ES-I3 (cell line): ENCODE data around the gene EXOC3L1.

ENCODE experiments used
- H3K36me3 ChIP-seq: 2 replicates; pipeline ENCODE4 v1.6.1; 2013; ENCODE audit warnings: mild to moderate bottlenecking, low read length, control low read depth, moderate library complexity; ENCODE audit not compliant: insufficient read depth
- H3K4me1 ChIP-seq: 2 replicates; pipeline ENCODE4 v1.6.1; 2013; ENCODE audit warnings: mild to moderate bottlenecking, control low read depth, low read length; ENCODE audit not compliant: insufficient read depth
- H3K9ac ChIP-seq: 2 replicates; pipeline ENCODE4 v1.6.1; 2013; ENCODE audit warnings: low read depth, mild to moderate bottlenecking, low read length, moderate library complexity
- H3K9me3 ChIP-seq: 2 replicates; pipeline ENCODE4 v1.6.1; 2013; ENCODE audit warnings: mild to moderate bottlenecking, low read length, moderate library complexity; ENCODE audit not compliant: control insufficient read depth, insufficient read depth

Gene EXOC3L1, protein sequence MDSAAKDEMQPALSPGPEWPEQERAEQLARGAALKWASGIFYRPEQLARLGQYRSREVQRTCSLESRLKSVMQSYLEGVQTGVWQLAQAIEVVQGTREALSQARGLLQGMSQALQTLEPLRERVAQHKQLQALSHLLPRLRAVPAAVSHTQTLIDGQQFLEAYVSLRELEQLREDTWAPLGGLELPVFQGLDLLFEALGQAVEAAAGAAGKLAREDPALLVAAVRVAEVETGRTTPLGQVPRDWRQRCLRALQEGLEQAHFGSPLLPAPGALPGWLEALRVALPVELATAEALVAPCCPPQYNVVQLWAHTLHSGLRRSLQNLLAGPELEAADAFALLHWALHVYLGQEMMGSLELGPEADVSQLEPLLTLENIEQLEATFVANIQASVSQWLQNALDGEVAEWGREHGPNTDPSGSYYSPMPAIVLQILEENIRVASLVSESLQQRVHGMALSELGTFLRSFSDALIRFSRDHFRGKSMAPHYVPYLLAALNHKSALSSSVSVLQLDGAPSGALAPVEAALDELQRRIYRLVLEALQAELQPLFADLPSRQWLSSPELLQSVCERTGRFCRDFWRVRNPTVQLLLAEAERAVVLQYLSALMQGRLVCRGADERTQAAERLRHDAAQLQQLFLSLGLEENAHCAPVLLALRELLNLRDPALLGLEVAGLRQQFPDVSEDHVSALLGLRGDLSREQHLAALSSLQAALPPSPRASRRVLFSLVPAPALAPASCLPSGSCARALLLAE

DNA sequence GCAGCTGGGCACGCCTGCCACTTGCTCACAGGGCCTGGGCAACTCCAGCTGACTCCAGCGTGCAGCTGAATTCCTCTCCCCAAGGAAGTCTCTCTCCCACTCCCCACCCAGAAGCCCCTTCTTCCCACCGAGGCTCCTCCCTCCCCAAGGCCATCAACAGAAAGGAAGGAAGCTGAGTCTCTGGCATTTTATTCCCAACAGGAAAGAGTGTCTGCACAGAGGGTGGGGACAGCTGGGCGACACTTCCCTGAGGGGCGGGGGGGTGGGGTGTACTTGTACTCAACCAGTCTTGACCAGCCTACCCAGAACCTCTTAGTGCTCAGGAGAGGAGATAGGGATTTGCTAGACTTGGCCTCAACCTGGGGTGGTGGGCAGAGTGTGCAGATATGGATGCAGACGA is at the start of gene EXOC3L1:
Gene EXOC3L1, minus strand, starts transcription at position 96 of the 400 bp plus-strand sequence. CDS start 460 bp downstream, outside the sequence.
- H3K9me3 ChIP-seq: no peaks in the 10 kb centered on the region
- peaks cover 15% of the 10 kb centered on the region for H3K36me3 ChIP-seq
- H3K9ac ChIP-seq: no peak within 1 kb of the TSS
- H3K4me1 ChIP-seq: peaks cover 11% of the 10 kb centered on the region

DNA sequence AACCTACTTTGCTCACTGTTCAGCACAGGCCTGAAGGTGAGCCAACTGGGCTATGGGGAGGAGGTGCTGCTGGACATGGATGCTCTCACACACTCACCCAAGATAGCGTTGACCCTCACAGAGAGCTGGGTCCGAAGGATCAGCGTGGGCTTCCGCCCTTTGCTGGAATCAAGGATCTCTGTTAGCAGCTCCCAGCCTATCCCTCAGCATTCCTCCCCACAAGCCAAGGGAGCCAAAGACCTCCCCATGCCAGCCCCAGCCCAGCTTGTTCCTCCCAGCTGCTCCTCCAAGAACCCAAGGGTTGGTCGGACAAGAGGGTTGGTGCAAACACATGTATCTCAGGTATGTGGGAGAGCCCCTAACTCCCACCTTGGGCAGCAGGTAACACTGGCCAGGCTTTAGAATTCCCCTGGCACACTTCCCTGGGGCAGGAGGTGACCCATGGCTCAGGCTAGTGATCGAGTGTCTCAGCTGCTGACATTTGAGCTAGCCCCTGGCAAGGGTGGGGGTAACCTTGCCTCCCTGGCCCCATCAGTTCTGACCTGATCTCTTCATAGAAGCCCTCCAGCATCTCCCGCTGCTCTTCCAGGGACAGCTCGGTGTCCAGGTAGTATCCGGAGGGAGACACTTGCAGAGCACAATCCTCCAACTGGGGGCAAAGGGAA is 49.0 kb upstream of the EXOC3L1 start:
- H3K4me1 ChIP-seq: peaks cover 13% of the 10 kb centered on the region
- H3K9ac ChIP-seq: no peak overlapping the region
- H3K9me3 ChIP-seq: no peaks in the 10 kb centered on the region
- peaks cover 3% of the 10 kb centered on the region; the same call in 1 of the 2 replicates for H3K36me3 ChIP-seq

DNA sequence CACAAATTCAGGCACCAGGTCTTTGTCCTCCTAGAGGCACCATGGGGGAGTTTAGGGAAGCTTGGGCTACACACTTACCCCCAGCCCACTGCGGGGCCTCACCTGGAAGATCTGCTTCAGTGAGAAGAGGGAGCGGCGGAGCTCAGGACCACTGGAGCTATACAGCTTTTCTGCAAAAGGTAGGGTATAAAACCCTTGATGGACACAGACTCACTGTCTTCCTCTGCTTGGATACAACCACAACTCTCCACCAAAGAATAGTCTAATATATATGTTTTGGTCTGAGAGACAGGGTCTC is 48.3 kb upstream of the EXOC3L1 start:
- no peak overlapping the region for H3K9ac ChIP-seq
- H3K36me3 ChIP-seq: peaks cover 3% of the 10 kb centered on the region; the same call in 1 of the 2 replicates

DNA sequence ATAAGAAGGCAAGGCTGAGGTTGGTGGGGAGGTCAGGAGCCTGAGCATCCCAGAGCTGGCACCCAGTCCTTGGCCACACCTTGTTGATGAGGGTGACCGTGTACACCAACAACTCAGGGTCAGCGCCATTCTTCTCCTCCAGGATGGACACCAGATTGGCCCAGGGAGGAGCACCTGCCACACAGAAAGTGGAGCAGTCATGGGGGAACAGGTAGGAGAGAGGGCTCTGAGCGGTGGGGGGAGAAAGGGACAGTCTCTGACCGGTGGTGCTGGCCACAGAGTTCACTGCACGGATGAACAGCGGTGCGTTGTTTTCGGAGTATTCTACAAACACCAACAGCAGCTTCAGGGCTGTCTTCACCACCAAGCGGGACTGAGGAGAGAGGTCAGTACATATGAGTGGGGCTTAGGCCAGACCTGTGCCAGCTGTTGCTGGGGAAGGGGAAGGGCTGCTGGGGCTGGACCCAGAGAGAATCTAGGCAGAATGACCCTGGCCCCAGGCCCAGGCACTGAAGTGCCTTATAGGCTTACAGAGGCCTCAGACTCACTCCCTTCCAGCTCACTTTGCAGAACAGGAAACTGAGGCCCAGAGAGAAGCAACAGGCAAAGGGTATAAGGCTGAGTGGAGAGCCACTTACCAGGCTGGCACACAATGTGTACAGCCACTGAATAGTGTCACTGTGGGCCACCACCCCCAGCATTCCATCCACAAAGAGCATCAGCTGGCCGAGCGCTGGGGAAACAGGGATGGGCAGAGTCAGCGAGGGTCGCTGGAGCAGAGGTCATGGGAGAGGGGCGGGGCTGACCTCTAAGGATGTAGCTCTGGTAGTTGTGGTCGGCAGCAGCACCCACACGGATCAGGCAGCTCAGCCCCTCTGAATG is 47.7 kb upstream of the EXOC3L1 start:
- peaks cover 8% of the 10 kb centered on the region for H3K4me1 ChIP-seq
- H3K36me3 ChIP-seq: peaks cover 3% of the 10 kb centered on the region; the same call in 1 of the 2 replicates
- H3K9me3 ChIP-seq: no peaks in the 10 kb centered on the region

More for the DNA sequence above, 48.3 kb upstream of the EXOC3L1 start:
- Histone ChIP-seq H3K9me3 (no peaks in the 10 kb centered on the region), H3K4me1 (peaks cover 8% of the 10 kb centered on the region)

DNA sequence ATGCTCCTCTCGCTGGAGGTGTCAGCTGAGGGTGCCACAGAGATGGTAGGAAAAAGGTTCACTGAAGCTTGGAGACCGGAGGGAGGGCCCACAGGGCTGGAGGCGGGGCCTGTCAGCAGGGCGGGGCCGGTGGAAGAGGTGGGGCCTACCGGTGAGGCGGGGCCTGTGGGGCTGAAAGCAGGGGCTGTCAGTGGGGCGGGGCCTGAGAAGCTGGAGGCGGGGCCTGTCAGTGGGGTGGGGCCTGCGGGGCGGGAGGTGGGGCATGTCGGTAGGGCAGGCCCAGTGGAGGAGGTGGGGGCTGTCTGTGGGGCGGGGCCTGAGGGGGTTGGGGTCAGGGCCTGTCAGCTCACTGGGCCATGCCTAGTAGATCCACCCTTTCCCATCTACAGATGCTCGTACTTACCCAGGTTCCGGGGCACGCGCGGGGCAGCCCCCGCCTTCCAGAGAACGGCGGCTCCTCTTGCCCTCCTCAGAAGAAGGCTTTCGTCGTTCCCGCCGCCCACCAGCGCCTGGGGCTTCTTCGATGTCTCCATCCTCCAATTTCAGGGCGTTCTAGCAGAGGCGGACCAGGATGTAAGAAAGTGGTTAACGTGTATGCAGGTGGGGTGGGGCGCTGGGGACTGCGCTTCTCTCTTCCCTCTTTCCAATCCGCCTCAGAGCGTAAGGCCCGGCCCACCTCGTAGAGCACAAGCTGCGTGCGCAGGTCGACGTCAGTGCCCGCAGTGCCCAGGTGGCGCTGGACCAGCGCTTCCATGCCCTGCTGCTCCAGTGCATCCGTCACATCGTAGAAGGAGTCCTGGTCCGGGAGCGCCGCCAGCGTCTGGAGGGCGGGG is 46.8 kb upstream of the EXOC3L1 start:
- H3K36me3 ChIP-seq: peaks cover 3% of the 10 kb centered on the region; the same call in 1 of the 2 replicates
- H3K9ac ChIP-seq: peak overlapping the region; percentile 55
- H3K4me1 ChIP-seq: peaks cover 7% of the 10 kb centered on the region
- H3K9me3 ChIP-seq: no peaks in the 10 kb centered on the region

More for the DNA sequence above, 47.7 kb upstream of the EXOC3L1 start:
- peak overlapping the region; percentile 55; the same call in 1 of the 2 replicates for H3K9ac ChIP-seq

DNA sequence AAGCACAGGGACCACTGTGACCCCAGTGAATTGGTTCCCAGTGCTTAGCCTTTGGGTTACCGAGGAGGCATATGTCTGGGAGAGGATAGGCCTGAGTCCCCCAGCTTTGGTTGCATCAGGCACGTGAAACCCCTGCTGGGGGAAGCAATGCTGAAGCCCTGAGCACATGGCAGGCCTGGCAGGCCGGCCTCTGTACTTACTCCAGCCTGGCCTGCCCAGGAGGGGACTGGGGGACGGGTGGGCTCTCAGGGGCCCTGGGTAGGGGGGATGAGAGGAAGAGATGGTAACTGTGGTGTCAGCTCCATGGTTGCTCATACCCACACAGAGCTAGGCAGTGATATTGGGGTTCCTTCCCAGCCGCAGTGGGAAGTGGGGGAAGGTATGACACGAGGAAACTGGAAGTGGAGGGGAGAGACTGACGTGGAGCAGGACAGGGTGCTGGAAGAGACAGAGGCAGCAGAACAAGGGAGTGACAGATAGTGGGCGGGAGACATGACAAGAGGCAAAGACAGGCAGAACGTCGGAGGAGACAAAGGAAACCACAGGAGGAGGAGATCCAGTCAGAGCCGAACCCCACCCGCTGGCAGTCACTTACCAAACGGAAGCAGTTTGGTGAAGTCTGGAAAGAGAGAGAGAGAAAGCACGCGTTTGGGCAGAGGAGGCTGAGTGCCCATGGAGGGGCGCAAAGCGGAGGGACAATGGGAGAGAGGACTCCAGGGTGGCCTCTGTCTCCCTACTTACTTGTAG is 46.1 kb upstream of the EXOC3L1 start:
- Histone ChIP-seq H3K36me3 (peaks cover 3% of the 10 kb centered on the region; the same call in 1 of the 2 replicates), H3K9me3 (no peaks in the 10 kb centered on the region), H3K9ac (peak overlapping the region; percentile 45), H3K4me1 (no peaks in the 10 kb centered on the region; the same call in 1 of the 2 replicates)

DNA sequence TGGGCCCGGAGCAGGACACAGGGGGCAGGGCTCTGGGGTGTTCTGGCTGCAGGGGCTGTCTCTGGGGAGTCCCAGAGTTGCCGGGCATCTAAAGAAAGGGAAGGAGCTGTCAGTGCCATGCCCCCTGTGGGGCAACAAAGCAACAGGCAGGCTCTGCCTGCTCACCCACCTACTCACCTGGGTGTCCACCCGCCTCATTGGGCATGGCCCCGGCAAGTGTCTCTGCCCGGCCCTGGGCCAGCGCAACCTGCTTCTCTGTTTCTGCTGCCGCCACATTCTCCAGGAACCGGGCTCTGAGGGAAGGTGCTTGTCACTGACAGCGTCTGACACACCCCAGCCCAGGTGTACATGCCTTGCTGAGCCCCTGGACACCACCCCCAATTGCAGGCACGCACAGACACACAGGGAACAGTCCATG is 44.3 kb upstream of the EXOC3L1 start:
- Histone ChIP-seq H3K9ac (no peak overlapping the region), H3K36me3 (no peaks in the 10 kb centered on the region; the same call in 1 of the 2 replicates), H3K4me1 (no peaks in the 10 kb centered on the region; the same call in 1 of the 2 replicates), H3K9me3 (no peaks in the 10 kb centered on the region)

DNA sequence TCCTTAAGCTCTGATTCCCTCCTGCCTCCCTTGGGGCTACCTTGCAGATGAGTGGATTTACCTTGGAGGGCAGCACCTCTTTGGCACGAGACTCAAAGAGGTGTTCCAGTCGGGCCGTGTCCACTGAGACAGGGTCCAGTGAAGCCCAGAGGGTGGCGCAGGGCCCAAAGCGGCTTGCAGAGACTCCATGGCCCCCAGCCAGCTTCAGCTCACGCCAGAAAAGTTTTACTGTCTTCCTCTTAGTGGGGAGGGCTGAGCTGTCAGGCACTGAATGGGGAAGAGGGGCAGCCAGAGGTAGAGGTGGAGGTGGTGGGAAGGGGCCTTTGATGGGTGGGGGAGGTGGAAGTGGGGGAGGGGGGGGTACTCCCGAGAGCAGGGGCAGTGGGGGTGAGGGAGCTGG is 43.7 kb upstream of the EXOC3L1 start:
- Histone ChIP-seq H3K36me3 (no peaks in the 10 kb centered on the region; the same call in 1 of the 2 replicates), H3K9ac (no peak overlapping the region), H3K9me3 (no peaks in the 10 kb centered on the region), H3K4me1 (no peaks in the 10 kb centered on the region; the same call in 1 of the 2 replicates)

DNA sequence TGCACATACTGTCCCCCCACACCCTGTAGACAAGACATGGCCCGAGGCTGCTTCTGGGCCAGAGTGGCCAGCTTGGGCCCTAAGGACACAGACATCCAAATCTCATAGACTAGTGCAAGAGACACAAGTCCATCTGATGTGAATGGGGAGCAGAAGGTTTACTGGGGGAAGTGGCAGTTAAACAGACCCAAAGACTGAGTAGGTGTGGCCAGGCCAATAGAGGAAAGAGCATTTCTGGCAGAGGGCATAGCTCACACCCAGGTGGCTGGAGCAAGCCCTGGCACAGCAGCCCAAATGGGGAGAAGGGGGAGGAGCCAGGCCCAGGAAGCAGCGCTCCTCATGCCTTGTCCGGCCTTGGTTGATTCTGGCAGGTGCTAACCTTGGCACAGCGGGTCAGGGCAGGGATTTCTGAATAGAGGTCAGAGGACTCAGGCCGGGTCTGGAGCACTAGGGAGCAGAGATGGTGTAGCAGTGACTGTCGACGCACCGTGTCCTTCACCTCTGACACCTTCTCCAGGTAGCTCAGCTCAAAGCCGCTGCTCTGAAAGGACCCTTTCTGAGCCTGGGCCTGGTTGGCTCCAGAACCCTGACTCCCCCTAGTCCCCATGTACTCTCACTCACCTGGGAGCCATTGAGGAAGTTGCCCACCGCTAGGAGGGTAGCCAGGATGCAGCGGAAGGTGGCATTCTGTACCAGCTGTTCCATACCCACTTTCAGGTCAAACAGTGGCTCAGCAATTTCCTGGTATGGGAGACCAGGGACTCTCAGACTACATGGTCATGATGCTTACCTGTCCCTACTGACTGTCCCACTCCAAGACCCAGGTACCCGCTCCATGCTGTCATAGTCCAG is 41.1 kb upstream of the EXOC3L1 start:
- Histone ChIP-seq H3K4me1 (no peaks in the 10 kb centered on the region), H3K36me3 (peaks cover 5% of the 10 kb centered on the region; the same call in 1 of the 2 replicates), H3K9ac (no peak overlapping the region), H3K9me3 (no peaks in the 10 kb centered on the region)

DNA sequence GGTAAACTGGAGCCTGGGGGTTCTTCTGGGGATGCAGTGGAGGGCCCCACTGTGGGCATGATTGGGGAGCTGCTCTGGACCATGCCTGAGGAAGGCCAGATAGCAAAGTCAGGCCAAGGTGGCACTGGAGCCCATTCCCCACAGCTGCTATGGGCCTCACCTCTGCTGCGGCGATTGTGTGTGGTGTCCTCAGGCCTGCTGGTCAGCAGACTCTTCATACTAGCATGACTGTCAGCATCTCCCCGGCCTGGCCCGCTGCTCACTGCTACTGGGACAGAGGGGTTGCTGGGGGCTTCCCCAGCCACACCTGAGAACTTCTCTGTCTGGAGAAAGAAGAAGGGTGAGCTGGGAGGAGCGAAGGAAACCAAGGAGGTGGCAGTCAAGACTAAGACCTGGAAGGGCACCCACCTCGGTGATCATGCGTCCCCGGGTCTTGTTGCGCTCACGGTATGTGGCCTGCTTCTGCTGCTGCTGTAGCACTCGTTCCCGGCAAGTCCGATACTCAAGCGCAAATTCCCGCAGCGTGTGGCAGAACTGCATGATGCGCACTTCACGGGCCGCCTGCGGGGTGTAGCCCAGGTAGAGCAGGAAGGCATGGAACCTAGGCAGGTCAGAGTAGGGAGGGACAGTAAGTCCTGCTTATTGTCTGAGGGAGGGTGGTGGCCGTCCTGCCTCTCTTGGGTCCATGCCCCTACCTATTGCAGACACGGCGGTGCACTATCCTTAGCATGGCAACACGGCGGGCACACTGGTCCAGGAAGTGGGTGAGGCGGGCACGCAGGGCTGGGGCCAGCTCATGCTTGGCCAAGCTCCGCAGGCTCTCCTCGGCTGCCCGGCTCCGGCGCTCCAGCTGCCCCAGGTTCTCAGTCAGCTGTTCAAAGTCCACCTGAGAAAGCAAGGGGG is 40.2 kb upstream of the EXOC3L1 start:
- Histone ChIP-seq H3K36me3 (peaks cover 5% of the 10 kb centered on the region; the same call in 1 of the 2 replicates), H3K9ac (no peak overlapping the region), H3K9me3 (no peaks in the 10 kb centered on the region), H3K4me1 (no peaks in the 10 kb centered on the region)

DNA sequence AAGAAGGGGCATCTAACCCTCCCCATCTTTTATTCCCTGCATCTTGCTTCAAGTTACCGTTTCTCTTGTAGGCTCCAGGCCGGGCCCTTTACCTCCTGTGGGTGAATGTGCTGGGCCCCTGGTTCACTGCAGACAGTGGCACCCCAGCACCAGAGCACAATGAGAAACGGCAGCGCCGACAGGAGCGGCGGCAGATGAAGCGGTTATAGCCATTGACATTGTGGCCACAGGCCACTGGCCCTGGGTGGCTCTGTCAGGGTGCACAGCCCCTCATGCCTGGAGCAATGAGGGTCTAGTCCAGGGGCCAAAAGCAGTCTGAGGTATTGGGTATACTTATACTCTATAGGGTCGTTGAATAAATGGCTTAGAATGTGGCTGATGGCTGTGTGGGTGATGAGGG is 39.0 kb upstream of the EXOC3L1 start:
- Histone ChIP-seq H3K4me1 (no peaks in the 10 kb centered on the region), H3K36me3 (peaks cover 5% of the 10 kb centered on the region; the same call in 1 of the 2 replicates), H3K9me3 (no peaks in the 10 kb centered on the region), H3K9ac (no peak overlapping the region)
